Trophoblast cell (in vitro differentiated cells and primary cell): ENCODE results near the gene CPEB1.
"Not testable (repeated sequence)": the region's sequence is repeated elsewhere in the genome, so short reads cannot be mapped to it uniquely, and the experiment has no call there.

ENCODE experiments used
- DNase-seq, 2 donors: peaks; one replicate each; pipeline ENCODE4 v3.0.0-alpha.2; 2016
- H2AFZ ChIP-seq: 2 replicates; pipeline ENCODE4 v1.6.1; 2013; ENCODE audit warnings: low read length, moderate library complexity, mild to moderate bottlenecking; ENCODE audit not compliant: insufficient read depth, poor library complexity
- H2AK5ac ChIP-seq: 2 replicates; pipeline ENCODE4 v1.6.1; 2013; ENCODE audit warnings: mild to moderate bottlenecking, low read length
- H2BK120ac ChIP-seq: 2 replicates; pipeline ENCODE4 v1.6.1; 2013; ENCODE audit warnings: low read length, mild to moderate bottlenecking, moderate library complexity; ENCODE audit not compliant: insufficient read depth, poor library complexity
- H2BK12ac ChIP-seq: 2 replicates; pipeline ENCODE4 v1.6.1; 2013; ENCODE audit warnings: mild to moderate bottlenecking, low read length, moderate library complexity
- H2BK5ac ChIP-seq: 2 replicates; pipeline ENCODE4 v1.6.1; 2013; ENCODE audit warnings: low read length, low read depth, moderate library complexity, mild to moderate bottlenecking; ENCODE audit not compliant: poor library complexity
- H3K14ac ChIP-seq: 2 replicates; pipeline ENCODE4 v1.6.1; 2013; ENCODE audit warnings: mild to moderate bottlenecking, low read length
- H3K18ac ChIP-seq: 2 replicates; pipeline ENCODE4 v1.6.1; 2013; ENCODE audit warnings: mild to moderate bottlenecking, low read length
- H3K23ac ChIP-seq: 2 replicates; pipeline ENCODE4 v1.6.1; 2013; ENCODE audit warnings: low read length
- H3K27ac ChIP-seq: 2 replicates; pipeline ENCODE4 v1.5.1; 2013; ENCODE audit warnings: low read depth, mild to moderate bottlenecking, inconsistent platforms, low read length, moderate library complexity
- H3K27me3 ChIP-seq: 2 replicates; pipeline ENCODE4 v1.6.1; 2013; ENCODE audit warnings: inconsistent platforms, mild to moderate bottlenecking, low read length, moderate library complexity; ENCODE audit not compliant: insufficient read depth
- H3K36me3 ChIP-seq, 2 experiments: 1 replicate in 1 of 2; 2 replicates in 1 of 2; pipeline ENCODE4 v1.6.1; 2013; ENCODE audit warnings: low read length in 2 of 2, mild to moderate bottlenecking in 2 of 2, moderate library complexity in 1 of 2; ENCODE audit not compliant: insufficient read depth in 2 of 2, control insufficient read depth in 1 of 2
- H3K4ac ChIP-seq: 2 replicates; pipeline ENCODE4 v1.6.1; 2013; ENCODE audit warnings: low read depth, mild to moderate bottlenecking, low read length, moderate library complexity
- H3K4me1 ChIP-seq, 2 experiments: 1 replicate in 1 of 2; 2 replicates in 1 of 2; pipeline ENCODE4 v1.6.1; 2013; ENCODE audit warnings: low read length in 2 of 2, mild to moderate bottlenecking in 2 of 2, moderate library complexity in 1 of 2; ENCODE audit not compliant: insufficient read depth in 2 of 2, control insufficient read depth in 1 of 2
- H3K4me2 ChIP-seq: 2 replicates; pipeline ENCODE4 v1.6.1; 2013; ENCODE audit warnings: inconsistent platforms, mild to moderate bottlenecking, low read length, moderate library complexity
- H3K4me3 ChIP-seq: 2 replicates; pipeline ENCODE4 v1.5.1; 2013; ENCODE audit warnings: mild to moderate bottlenecking, low read depth, low read length, inconsistent platforms
- H3K79me1 ChIP-seq: one replicate; pipeline ENCODE4 v1.6.1; 2013; ENCODE audit warnings: low read length
- H3K79me2 ChIP-seq: 2 replicates; pipeline ENCODE4 v1.6.1; 2013; ENCODE audit warnings: low read length, mild to moderate bottlenecking; ENCODE audit not compliant: control insufficient read depth, insufficient read depth, poor library complexity
- H3K9ac ChIP-seq: 2 replicates; pipeline ENCODE4 v1.6.1; 2013; ENCODE audit warnings: mild to moderate bottlenecking, low read length
- H3K9me3 ChIP-seq: 2 replicates; pipeline ENCODE4 v1.6.1; 2013; ENCODE audit warnings: low read depth, mild to moderate bottlenecking, control low read depth, inconsistent platforms, low read length; ENCODE audit not compliant: insufficient read depth
- H4K12ac ChIP-seq: 2 replicates; pipeline ENCODE4 v1.6.1; 2013; ENCODE audit warnings: low read depth, mild to moderate bottlenecking, low read length, moderate library complexity
- H4K8ac ChIP-seq: 2 replicates; pipeline ENCODE4 v1.6.1; 2013; ENCODE audit warnings: low read depth, mild to moderate bottlenecking, low read length, moderate library complexity
- H4K91ac ChIP-seq: one replicate; pipeline ENCODE4 v1.6.1; 2013; ENCODE audit warnings: low read depth, mild to moderate bottlenecking, low read length, moderate library complexity
- WGBS: extraction: QIAGEN DNeasy Blood & Tissue Kit; methylation state at CpG from one replicate; pipeline ENCODE4 v1.1.7; 2013; ENCODE audit warnings: missing lambda C conversion rate; ENCODE audit not compliant: insufficient read length, insufficient coverage; ENCODE audit errors: extremely low coverage; 5-methylcytosine and 5-hydroxymethylcytosine counted together

Gene CPEB1

GRCh38 chr15:82536409-82537350, 110.5 kb downstream of the CPEB1 start:
- no peak overlapping the region for H3K4ac ChIP-seq
- no peak overlapping the region for H2BK12ac ChIP-seq
- peaks cover 5% of the 10 kb centered on the region for H3K9me3 ChIP-seq
- peak overlapping the region; percentile 14 for H3K23ac ChIP-seq
- H3K27ac ChIP-seq: no peak overlapping the region
- no peak overlapping the region for H3K14ac ChIP-seq
- H3K9ac ChIP-seq: no peak overlapping the region
- peaks cover 14% of the 10 kb centered on the region for H3K79me1 ChIP-seq
- no peak overlapping the region for H4K12ac ChIP-seq
- peaks cover 32 to 51% of the 10 kb centered on the region in 2 experiments for H3K36me3 ChIP-seq
- no peak overlapping the region for H2BK5ac ChIP-seq
- H4K8ac ChIP-seq: no peak overlapping the region
- H2AK5ac ChIP-seq: no peak overlapping the region
- H3K18ac ChIP-seq: no peak overlapping the region
- no peak overlapping the region for H3K4me2 ChIP-seq
- H2AFZ ChIP-seq: no peak overlapping the region
- H4K91ac ChIP-seq: no peak overlapping the region
- no peaks in the 10 kb centered on the region for H3K27me3 ChIP-seq
- no peak for DNase-seq
- H3K4me3 ChIP-seq: no peak overlapping the region
- no peak overlapping the region for H2BK120ac ChIP-seq
- H3K79me2 ChIP-seq: peaks cover 15% of the 10 kb centered on the region
- 100% methylated on average over 1 of the region's 11 CpGs for WGBS
- peaks cover 4 to 7% of the 10 kb centered on the region in 2 experiments for H3K4me1 ChIP-seq

- Histone ChIP-seq H3K27ac (no peak overlapping the region), H4K12ac (no peak overlapping the region), H3K4ac (no peak overlapping the region), H3K18ac (no peak overlapping the region), H4K91ac (no peak overlapping the region), H3K4me3 (no peak overlapping the region), H3K4me2 (no peak overlapping the region), H3K9ac (no peak overlapping the region), H3K9me3 (peaks cover 2% of the 10 kb centered on the region), H2BK5ac (no peak overlapping the region), H2AFZ (no peak overlapping the region), H2BK120ac (no peak overlapping the region), H3K79me2 (peaks cover 13% of the 10 kb centered on the region), H3K23ac (peak overlapping the region; percentile 14), H3K4me1 (peaks cover 3% of the 10 kb centered on the region in 2 experiments), H3K36me3 (peaks cover 32 to 51% of the 10 kb centered on the region in 2 experiments), H2BK12ac (no peak overlapping the region), H2AK5ac (no peak overlapping the region), H3K27me3 (no peaks in the 10 kb centered on the region), H4K8ac (no peak overlapping the region), H3K14ac (no peak overlapping the region), H3K79me1 (peaks cover 10% of the 10 kb centered on the region)
- no CpG with 5 or more reads among the region's 9 CpGs for WGBS
- no peak for DNase-seq
Observed at GRCh38 chr15:82535566-82536408, 111.4 kb downstream of the CPEB1 start.

- H3K79me1 ChIP-seq, H3K4me2 ChIP-seq, H2BK12ac ChIP-seq, H4K8ac ChIP-seq, H3K9ac ChIP-seq, H2AK5ac ChIP-seq, DNase-seq, H3K4me3 ChIP-seq, H3K4me1 ChIP-seq, H4K91ac ChIP-seq, H3K27me3 ChIP-seq, H2BK120ac ChIP-seq, H2AFZ ChIP-seq, H3K79me2 ChIP-seq, H3K9me3 ChIP-seq, H2BK5ac ChIP-seq, H4K12ac ChIP-seq, H3K14ac ChIP-seq, H3K4ac ChIP-seq, H3K27ac ChIP-seq, H3K23ac ChIP-seq, H3K18ac ChIP-seq: not testable (repeated sequence)
- no CpG with 5 or more reads among the region's 5 CpGs for WGBS
- peaks cover 32 to 51% of the 10 kb centered on the region in 2 experiments for H3K36me3 ChIP-seq
Observed at GRCh38 chr15:82535151-82535550, 112.0 kb downstream of the CPEB1 start.

- H2BK120ac ChIP-seq, H3K14ac ChIP-seq, H3K9me3 ChIP-seq, H3K4me3 ChIP-seq, H2BK5ac ChIP-seq, H3K27me3 ChIP-seq, H4K12ac ChIP-seq, H3K23ac ChIP-seq, H3K4me2 ChIP-seq, H3K4ac ChIP-seq, H2BK12ac ChIP-seq, H2AK5ac ChIP-seq, H3K9ac ChIP-seq, H3K18ac ChIP-seq, H3K4me1 ChIP-seq, H2AFZ ChIP-seq, H3K79me2 ChIP-seq, DNase-seq, H3K27ac ChIP-seq, H4K8ac ChIP-seq, H4K91ac ChIP-seq, H3K79me1 ChIP-seq: not testable (repeated sequence)
- WGBS: no CpG with 5 or more reads among the region's 3 CpGs
- H3K36me3 ChIP-seq: peaks cover 32 to 51% of the 10 kb centered on the region in 2 experiments
Observed at GRCh38 chr15:82534457-82534861, 112.7 kb downstream of the CPEB1 start.
